Right atrium auricular region (tissue), 2 donors: Measurements from ENCODE around the gene YBEY. TPM values are rescaled to one million over a fixed set of nuclear protein-coding genes. Genes with fewer than 3 reads are reported as not detected.

Experiments used
- DNase-seq: peaks from one replicate; pipeline ENCODE4 v3.0.0-alpha.2; 2019; ENCODE audit warnings: low spot score
- H3K27ac ChIP-seq, 2 donors: fragments of 200-600 bp; sonication (generic); 1 replicate in 1 of 2; 2 replicates in 1 of 2; pipeline ENCODE4 v1.5.1; 2016 to 2019
- H3K27me3 ChIP-seq, 2 donors: fragments of 200-600 bp; sonication (generic); one replicate each; pipeline versions ENCODE4 v1.5.1 to v1.6.0; 2017 to 2019
- H3K36me3 ChIP-seq: fragments of 200-600 bp; sonication (generic); one replicate; pipeline ENCODE4 v1.5.1; 2016
- H3K4me1 ChIP-seq, 2 donors: fragments of 200-600 bp; sonication (generic); one replicate each; pipeline versions ENCODE4 v1.5.1 to v1.6.0; 2017 to 2019
- H3K4me3 ChIP-seq, 2 donors: fragments of 200-600 bp; sonication (generic); 1 replicate in 1 of 2; 2 replicates in 1 of 2; pipeline ENCODE4 v1.5.1; 2017 to 2019; ENCODE audit warnings: mild to moderate bottlenecking in 1 of 2, moderate library complexity in 1 of 2
- H3K9me3 ChIP-seq, 2 donors: fragments of 200-600 bp; sonication (generic); one replicate each; pipeline ENCODE4 v1.5.1; 2019
- total RNA-seq, 2 donors: library from RNA; depleted of rRNA; stranded (reverse); fragments of >200 nt; gene quantifications; one replicate each; pipeline ENCODE4 v1.1.0, GENCODE V29; 2016
- TF ChIP-seq, protein P1 (sequence below), 2 donors: fragments of 200-600 bp; sonication (generic); IDR thresholded peaks; one replicate each; pipeline ENCODE4 v1.5.1; 2019; ENCODE audit warnings: antibody characterized with exemption in 2 of 2

The YBEY gene
- total RNA-seq, 2 donors from 2014 or later = 11.0 to 22.1 TPM

GRCh38 chr21:46265736-46266525 lies 20.2 kb upstream of the YBEY start:
- Histone ChIP-seq H3K27me3 (no peaks in the 10 kb centered on the region), H3K36me3 (peaks cover 81% of the 10 kb centered on the region), H3K4me1 (no peaks in the 10 kb centered on the region), H3K27ac (no peak overlapping the region), H3K4me3 (no peak overlapping the region), H3K9me3 (no peaks in the 10 kb centered on the region)
- TF ChIP-seq, protein P1, sequence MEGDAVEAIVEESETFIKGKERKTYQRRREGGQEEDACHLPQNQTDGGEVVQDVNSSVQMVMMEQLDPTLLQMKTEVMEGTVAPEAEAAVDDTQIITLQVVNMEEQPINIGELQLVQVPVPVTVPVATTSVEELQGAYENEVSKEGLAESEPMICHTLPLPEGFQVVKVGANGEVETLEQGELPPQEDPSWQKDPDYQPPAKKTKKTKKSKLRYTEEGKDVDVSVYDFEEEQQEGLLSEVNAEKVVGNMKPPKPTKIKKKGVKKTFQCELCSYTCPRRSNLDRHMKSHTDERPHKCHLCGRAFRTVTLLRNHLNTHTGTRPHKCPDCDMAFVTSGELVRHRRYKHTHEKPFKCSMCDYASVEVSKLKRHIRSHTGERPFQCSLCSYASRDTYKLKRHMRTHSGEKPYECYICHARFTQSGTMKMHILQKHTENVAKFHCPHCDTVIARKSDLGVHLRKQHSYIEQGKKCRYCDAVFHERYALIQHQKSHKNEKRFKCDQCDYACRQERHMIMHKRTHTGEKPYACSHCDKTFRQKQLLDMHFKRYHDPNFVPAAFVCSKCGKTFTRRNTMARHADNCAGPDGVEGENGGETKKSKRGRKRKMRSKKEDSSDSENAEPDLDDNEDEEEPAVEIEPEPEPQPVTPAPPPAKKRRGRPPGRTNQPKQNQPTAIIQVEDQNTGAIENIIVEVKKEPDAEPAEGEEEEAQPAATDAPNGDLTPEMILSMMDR (IDR thresholded peaks at IDR 0.05) = no peak
- DNase-seq = no peak

GRCh38 chr21:46266946-46267345 lies 19.2 kb upstream of the YBEY start:
- TF ChIP-seq, protein P1 (IDR thresholded peaks at IDR 0.05) = no peak
- Histone ChIP-seq H3K27me3 (no peaks in the 10 kb centered on the region), H3K9me3 (no peaks in the 10 kb centered on the region), H3K27ac (no peak overlapping the region), H3K4me1 (no peaks in the 10 kb centered on the region), H3K4me3 (no peak overlapping the region), H3K36me3 (peaks cover 83% of the 10 kb centered on the region)
- no peak for DNase-seq

DNA sequence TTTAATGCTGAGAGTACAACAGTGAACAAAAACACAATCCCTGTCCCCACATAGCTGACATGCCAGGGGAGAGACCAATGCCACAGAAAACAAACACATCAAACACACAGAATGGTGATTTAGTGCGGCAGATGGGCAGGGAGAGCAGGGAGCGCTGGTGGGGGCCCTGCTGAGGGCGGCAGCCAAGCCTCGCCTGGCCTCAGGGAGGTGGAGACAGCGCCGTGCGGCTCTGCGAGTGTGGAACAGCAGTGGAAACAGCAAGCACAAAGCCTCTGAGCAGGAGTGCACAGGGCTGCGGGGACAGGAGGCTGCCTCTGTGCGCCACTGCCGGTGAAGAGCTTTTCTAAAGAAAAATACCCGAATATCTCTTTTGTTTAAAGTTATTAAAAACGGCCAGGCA lies 17.8 kb upstream of the YBEY start:
- H3K4me1 ChIP-seq = no peaks in the 10 kb centered on the region
- no peak overlapping the region for H3K27ac ChIP-seq
- DNase-seq = no peak
- TF ChIP-seq, protein P1 (IDR thresholded peaks at IDR 0.05) = no peak
- no peaks in the 10 kb centered on the region for H3K27me3 ChIP-seq
- no peaks in the 10 kb centered on the region for H3K9me3 ChIP-seq
- peaks cover 97% of the 10 kb centered on the region for H3K36me3 ChIP-seq
- H3K4me3 ChIP-seq = no peak overlapping the region

DNA sequence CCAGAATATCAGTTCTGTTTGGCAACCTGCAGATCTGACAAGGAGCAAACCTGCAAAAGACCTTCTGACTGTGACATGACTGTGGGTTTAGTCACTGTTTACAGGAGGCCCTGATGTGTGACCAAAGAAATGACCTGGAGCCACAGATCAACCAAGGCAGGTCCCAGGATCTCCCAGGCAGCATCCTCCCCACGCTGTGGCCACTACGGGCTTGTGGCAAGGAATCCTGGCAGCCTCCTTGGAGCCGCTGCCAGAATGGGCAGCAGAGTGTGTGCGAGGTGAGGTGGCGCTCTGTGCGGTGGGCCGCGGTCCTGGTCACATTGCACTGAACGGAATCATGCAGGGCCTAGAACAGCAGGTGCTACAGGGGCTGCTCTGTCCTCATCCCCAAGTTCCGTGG lies 16.7 kb upstream of the YBEY start:
- no peak for DNase-seq

GRCh38 chr21:46273341-46273740 lies 12.8 kb upstream of the YBEY start:
- Histone ChIP-seq H3K36me3 (peaks cover 98% of the 10 kb centered on the region), H3K4me3 (no peak overlapping the region), H3K27me3 (no peaks in the 10 kb centered on the region), H3K9me3 (no peaks in the 10 kb centered on the region), H3K27ac (no peak overlapping the region), H3K4me1 (no peaks in the 10 kb centered on the region)
- DNase-seq = no peak
- TF ChIP-seq, protein P1 (IDR thresholded peaks at IDR 0.05) = no peak

More for the DNA sequence above, 16.7 kb upstream of the YBEY start:
- TF ChIP-seq, protein P1 (IDR thresholded peaks at IDR 0.05) = no peak
- Histone ChIP-seq H3K4me3 (no peak overlapping the region), H3K9me3 (no peaks in the 10 kb centered on the region), H3K27ac (no peak overlapping the region), H3K27me3 (no peaks in the 10 kb centered on the region), H3K36me3 (peaks cover 100% of the 10 kb centered on the region), H3K4me1 (no peaks in the 10 kb centered on the region)
